Left ventricle myocardium inferior (tissue), 1 donor: ENCODE data around the gene ATF7IP2. TPM values are rescaled to one million over a fixed set of nuclear protein-coding genes. Genes with fewer than 3 reads are reported as not detected.

Experiments
- DNase-seq: peaks from one replicate; pipeline ENCODE4 v3.0.0-alpha.2; 2020
- H3K27ac ChIP-seq: fragments of 200-600 bp; replicated peaks from 2 replicates; pipeline ENCODE4 v1.8.0; 2021
- H3K27me3 ChIP-seq: fragments of 200-600 bp; 2 replicates; pipeline ENCODE4 v1.8.0; 2021; ENCODE audit warnings: low read depth
- H3K36me3 ChIP-seq: fragments of 200-600 bp; 2 replicates; pipeline ENCODE4 v1.8.0; 2021
- H3K4me1 ChIP-seq: fragments of 200-600 bp; 2 replicates; pipeline ENCODE4 v1.8.0; 2021
- H3K4me3 ChIP-seq: fragments of 200-600 bp; 2 replicates; pipeline ENCODE4 v1.8.0; 2021; ENCODE audit warnings: mild to moderate bottlenecking, moderate library complexity
- H3K9me3 ChIP-seq: fragments of 200-600 bp; replicated peaks from 2 replicates; pipeline ENCODE4 v1.8.0; 2021
- CTCF ChIP-seq: fragments of 200-600 bp; IDR thresholded peaks from 2 replicates; pipeline ENCODE4 v1.8.0; 2021; ENCODE audit warnings: antibody characterized with exemption, mild to moderate bottlenecking, borderline replicate concordance
- intact Hi-C: fragments of 100-400 bp; cut with micrococcal nuclease; formaldehyde crosslinking; loops from one replicate; pipeline ENCODE4 v1.11.0; 2022
- total RNA-seq: library from RNA; stranded (reverse); fragmentation: NEBNext Ultra II Directional; extraction: Animal tissue kit (Norgen Biotek cat#: 25700); gene quantifications from one replicate; pipeline ENCODE4 v1.2.1, GENCODE V29; 2021
- donor health status: DM: no; HTN: yes; CAD: no; lungs with severe emphysema.

ATF7IP2 gene
- total RNA-seq, 1 donor from 2014 or later: 53.6 TPM

GRCh38 chr16:10371592-10371991 is 14.3 kb upstream of the ATF7IP2 start:
- H3K4me1 ChIP-seq: no peaks in the 10 kb centered on the region
- intact Hi-C loops: no loop called here
- H3K9me3 ChIP-seq: peaks cover 23% of the 10 kb centered on the region
- H3K27ac ChIP-seq: no peak overlapping the region
- H3K27me3 ChIP-seq: no peaks in the 10 kb centered on the region
- no peak overlapping the region for H3K4me3 ChIP-seq
- H3K36me3 ChIP-seq: no peaks in the 10 kb centered on the region
- DNase-seq: no peak
- no peak for TF ChIP-seq CTCF

- TF ChIP-seq CTCF: no peak
These were observed 12.3 kb upstream of the ATF7IP2 start for GRCh38 chr16:10373556-10373955.

GRCh38 chr16:10376229-10376628 is 9.6 kb upstream of the ATF7IP2 start:
- H3K36me3 ChIP-seq: no peaks in the 10 kb centered on the region
- intact Hi-C loops: no loop called here
- peaks cover 14% of the 10 kb centered on the region for H3K9me3 ChIP-seq
- DNase-seq: no peak
- H3K4me1 ChIP-seq: no peaks in the 10 kb centered on the region
- H3K4me3 ChIP-seq: no peak overlapping the region
- no peak overlapping the region for H3K27ac ChIP-seq
- no peak for TF ChIP-seq CTCF
- H3K27me3 ChIP-seq: no peaks in the 10 kb centered on the region

More at GRCh38 chr16:10373556-10373955, 12.3 kb upstream of the ATF7IP2 start:
- peaks cover 23% of the 10 kb centered on the region for H3K9me3 ChIP-seq
- no peaks in the 10 kb centered on the region for H3K4me1 ChIP-seq
- H3K27me3 ChIP-seq: no peaks in the 10 kb centered on the region
- H3K4me3 ChIP-seq: no peak overlapping the region
- no peak for DNase-seq
- no peaks in the 10 kb centered on the region for H3K36me3 ChIP-seq
- intact Hi-C loops: no loop called here
- no peak overlapping the region for H3K27ac ChIP-seq

GRCh38 chr16:10383626-10384025 is 2.2 kb upstream of the ATF7IP2 start:
- no peak for DNase-seq
- H3K36me3 ChIP-seq: no peaks in the 10 kb centered on the region
- intact Hi-C loops: no loop called here
- H3K4me1 ChIP-seq: peaks cover 27% of the 10 kb centered on the region
- no peaks in the 10 kb centered on the region for H3K27me3 ChIP-seq
- no peak overlapping the region for H3K4me3 ChIP-seq
- H3K27ac ChIP-seq: no peak overlapping the region
- no peaks in the 10 kb centered on the region for H3K9me3 ChIP-seq
- TF ChIP-seq CTCF: no peak

GRCh38 chr16:10386517-10387100 is 748 bp downstream of the ATF7IP2 start:
- TF ChIP-seq CTCF: no peak
- Histone ChIP-seq H3K27me3 (no peaks in the 10 kb centered on the region), H3K9me3 (no peaks in the 10 kb centered on the region), H3K4me3 (peak overlapping the region; percentile 82), H3K4me1 (peaks cover 38% of the 10 kb centered on the region), H3K27ac (peak overlapping the region; percentile 92), H3K36me3 (peaks cover 7% of the 10 kb centered on the region)
- DNase-seq: no peak
- intact Hi-C loops: no loop called here

- H3K9me3 ChIP-seq: no peaks in the 10 kb centered on the region
- peaks cover 38% of the 10 kb centered on the region for H3K4me1 ChIP-seq
- TF ChIP-seq CTCF: no peak
- no peaks in the 10 kb centered on the region for H3K27me3 ChIP-seq
- peaks cover 7% of the 10 kb centered on the region for H3K36me3 ChIP-seq
- intact Hi-C loops: no loop called here
- DNase-seq: no peak
- H3K4me3 ChIP-seq: peak overlapping the region; percentile 82
- H3K27ac ChIP-seq: no peak overlapping the region
These were observed 1.3 kb downstream of the ATF7IP2 start for GRCh38 chr16:10387188-10387617.
